ENCODE data around the gene IMPDH1. TPM values are rescaled to one million over a fixed set of nuclear protein-coding genes. Genes with fewer than 3 reads are reported as not detected.

The IMPDH1 gene
- 67.8 and 103 TPM in 2 replicates for total RNA-seq

GRCh38 chr7:128409596-128410450, at the start of gene IMPDH1:
Gene IMPDH1, minus strand, starts transcription at chr7:128409982. Its CDS starts 81 bp downstream, at chr7:128409901.

GRCh38 chr7:128455543-128456254, 45.9 kb upstream of the IMPDH1 start, which contains the start of gene HILPDA:
Gene HILPDA, plus strand, starts transcription at chr7:128455878. Its CDS starts 1,391 bp downstream, at chr7:128457269.

GRCh38 chr7:128361411-128362379, 48.1 kb downstream of the IMPDH1 start, which contains the start of gene PRRT4:
Gene PRRT4, minus strand, starts transcription at chr7:128361690.

GRCh38 chr7:128343554-128344430, 66.0 kb downstream of the IMPDH1 start, which contains the start of gene RBM28:
Gene RBM28, minus strand, starts transcription at chr7:128343908. Its CDS starts 115 bp downstream, at chr7:128343793.

Other genes with a start within 250 kb of the IMPDH1 start
- not detected in 2 replicates for gene LEP, start 168.7 kb downstream of the IMPDH1 start, total RNA-seq
- 7.5 and 11.6 TPM in 2 replicates for gene RBM28, start 66.1 kb downstream of the IMPDH1 start, total RNA-seq
- 0.13 TPM in 1 of 2 replicates, not detected in the other for gene PRRT4, start 48.3 kb downstream of the IMPDH1 start, total RNA-seq
- 16.4 and 20.0 TPM in 2 replicates for gene HILPDA, start 45.9 kb upstream of the IMPDH1 start, total RNA-seq
- gene METTL2B, start 66.8 kb upstream of the IMPDH1 start, total RNA-seq: 16.4 and 22.5 TPM in 2 replicates

Measured in mesangial cell (primary cell).